ENCODE results near the gene GGT1.
"Not testable (repeated sequence)": the region's sequence is repeated elsewhere in the genome, so short reads cannot be mapped to it uniquely, and the experiment has no call there.

GGT1 gene

DNA sequence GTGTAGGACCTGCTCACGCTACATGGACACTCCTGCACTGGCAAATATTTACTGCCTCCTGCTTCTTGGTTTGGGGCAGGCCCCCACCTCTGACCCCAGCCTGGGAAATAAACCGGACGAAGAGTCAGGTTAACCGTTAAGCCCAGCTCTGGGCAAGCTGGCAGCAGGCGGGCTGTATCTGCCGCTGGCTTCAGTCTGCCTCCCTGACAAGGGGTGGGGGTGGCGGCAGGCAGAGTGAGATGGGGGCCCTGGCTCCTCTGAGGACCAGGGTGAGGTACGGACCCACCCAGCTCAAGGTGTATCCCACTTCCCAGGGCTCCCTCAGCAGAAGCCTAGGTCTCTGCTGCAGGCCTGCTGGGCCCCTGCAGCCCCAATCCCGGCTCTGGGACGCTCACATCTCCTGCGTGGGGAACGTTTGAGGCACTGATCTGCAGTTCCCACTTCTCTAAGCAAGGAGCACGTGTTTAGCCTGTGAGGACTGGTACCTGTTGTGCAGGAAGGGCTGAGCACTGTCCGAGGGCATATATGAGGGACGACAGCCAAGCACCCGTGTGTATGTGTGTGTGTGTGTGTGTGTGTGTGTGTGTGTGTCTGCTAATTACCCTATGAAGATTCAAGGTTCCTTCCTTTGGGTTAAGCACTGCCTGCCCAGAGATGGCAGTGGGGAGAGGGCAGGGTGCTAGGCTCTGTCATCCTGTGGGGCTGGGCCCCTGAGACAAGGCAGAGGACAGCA is 9.0 kb upstream of the GGT1 start:
- TF ChIP-seq, protein P1, sequence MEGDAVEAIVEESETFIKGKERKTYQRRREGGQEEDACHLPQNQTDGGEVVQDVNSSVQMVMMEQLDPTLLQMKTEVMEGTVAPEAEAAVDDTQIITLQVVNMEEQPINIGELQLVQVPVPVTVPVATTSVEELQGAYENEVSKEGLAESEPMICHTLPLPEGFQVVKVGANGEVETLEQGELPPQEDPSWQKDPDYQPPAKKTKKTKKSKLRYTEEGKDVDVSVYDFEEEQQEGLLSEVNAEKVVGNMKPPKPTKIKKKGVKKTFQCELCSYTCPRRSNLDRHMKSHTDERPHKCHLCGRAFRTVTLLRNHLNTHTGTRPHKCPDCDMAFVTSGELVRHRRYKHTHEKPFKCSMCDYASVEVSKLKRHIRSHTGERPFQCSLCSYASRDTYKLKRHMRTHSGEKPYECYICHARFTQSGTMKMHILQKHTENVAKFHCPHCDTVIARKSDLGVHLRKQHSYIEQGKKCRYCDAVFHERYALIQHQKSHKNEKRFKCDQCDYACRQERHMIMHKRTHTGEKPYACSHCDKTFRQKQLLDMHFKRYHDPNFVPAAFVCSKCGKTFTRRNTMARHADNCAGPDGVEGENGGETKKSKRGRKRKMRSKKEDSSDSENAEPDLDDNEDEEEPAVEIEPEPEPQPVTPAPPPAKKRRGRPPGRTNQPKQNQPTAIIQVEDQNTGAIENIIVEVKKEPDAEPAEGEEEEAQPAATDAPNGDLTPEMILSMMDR (IDR thresholded peaks at IDR 0.05; ENCODE audit: low read depth, low read length): no peak
- no peak for DNase-seq (ENCODE audit: low read depth in 2 of 2)
- no peak overlapping the region for H3K4me3 ChIP-seq (replicated peaks in 1 of 2; ENCODE audit: low read depth in 2 of 2, low read length in 2 of 2)

DNA sequence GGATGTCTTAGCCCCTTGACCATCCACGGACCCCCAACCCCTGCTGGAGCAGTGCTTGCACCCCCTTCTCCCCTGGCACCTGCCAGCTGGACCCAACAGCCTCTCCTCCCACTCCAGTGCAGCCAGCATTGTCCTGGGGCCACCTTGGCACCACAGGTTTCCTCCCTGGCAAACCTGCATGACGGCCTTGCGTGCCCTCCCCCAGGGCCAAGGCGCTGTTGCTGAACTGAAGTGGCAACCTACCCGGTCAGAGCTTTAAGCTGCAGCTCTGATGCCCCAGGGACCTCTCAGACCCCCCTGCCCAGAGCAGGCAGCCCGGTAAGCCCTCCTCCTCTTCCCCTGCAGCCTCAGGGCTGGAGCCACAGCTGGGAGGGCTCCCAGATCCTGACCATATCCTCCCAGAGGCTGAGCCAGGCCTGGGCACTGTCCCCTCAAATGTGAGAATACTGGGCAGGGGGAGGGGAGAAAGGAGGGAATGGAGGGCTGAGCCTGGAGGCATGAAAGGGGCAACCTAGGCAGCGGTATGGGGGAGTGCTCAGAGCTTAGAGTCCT is 8.3 kb upstream of the GGT1 start:
- TF ChIP-seq, protein P1 (IDR thresholded peaks at IDR 0.05; ENCODE audit: low read depth, low read length): no peak
- DNase-seq (ENCODE audit: low read depth in 2 of 2): no peak
- no peak overlapping the region for H3K4me3 ChIP-seq (replicated peaks in 1 of 2; ENCODE audit: low read depth in 2 of 2, low read length in 2 of 2)

DNA sequence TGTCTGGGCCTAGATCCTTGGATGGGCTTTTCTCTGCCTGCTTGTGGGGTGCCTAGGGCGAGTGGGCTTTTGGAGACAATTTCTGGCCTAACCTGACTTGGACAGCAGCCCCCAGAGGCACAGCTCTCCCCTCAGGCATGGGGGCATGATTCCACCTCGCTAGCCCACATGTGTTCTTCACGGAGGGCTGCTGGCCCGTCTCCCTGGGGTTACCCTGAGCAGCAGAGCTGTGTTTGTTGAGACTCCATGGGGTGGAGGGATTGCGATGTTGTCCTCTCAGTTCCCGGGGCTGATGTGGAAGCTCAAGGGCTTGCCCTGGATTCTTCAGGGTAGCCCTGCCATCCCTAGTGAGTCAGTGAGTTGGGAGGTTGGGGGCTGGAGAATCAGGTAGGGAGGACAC is 7.8 kb upstream of the GGT1 start:
- H3K4me3 ChIP-seq (replicated peaks in 1 of 2; ENCODE audit: low read depth in 2 of 2, low read length in 2 of 2): no peak overlapping the region
- TF ChIP-seq, protein P1 (IDR thresholded peaks at IDR 0.05; ENCODE audit: low read depth, low read length): no peak
- no peak for DNase-seq (ENCODE audit: low read depth in 2 of 2)

DNA sequence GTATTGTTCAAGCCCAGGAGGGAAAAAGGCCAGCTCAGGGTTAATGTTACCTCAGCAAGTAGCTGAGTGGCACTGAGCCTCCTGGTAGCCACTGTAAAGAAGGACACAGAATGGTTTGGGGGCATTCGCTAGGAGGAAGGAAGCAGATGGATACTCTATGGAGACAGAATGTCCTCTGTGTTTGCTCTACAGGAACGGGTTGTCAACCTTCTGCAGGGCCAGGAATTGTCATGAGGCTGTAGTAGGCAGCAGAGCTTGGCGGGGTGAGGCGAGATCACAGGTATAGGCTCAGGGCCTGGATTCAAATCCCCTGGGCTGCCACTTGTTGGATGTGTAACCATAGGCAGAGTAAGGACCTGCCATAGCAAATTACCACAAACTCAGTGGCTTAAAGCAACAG is 7.1 kb upstream of the GGT1 start:
- TF ChIP-seq, protein P1 (IDR thresholded peaks at IDR 0.05; ENCODE audit: low read depth, low read length): no peak
- H3K4me3 ChIP-seq (replicated peaks in 1 of 2; ENCODE audit: low read depth in 2 of 2, low read length in 2 of 2): no peak overlapping the region
- no peak for DNase-seq (ENCODE audit: low read depth in 2 of 2)

DNA sequence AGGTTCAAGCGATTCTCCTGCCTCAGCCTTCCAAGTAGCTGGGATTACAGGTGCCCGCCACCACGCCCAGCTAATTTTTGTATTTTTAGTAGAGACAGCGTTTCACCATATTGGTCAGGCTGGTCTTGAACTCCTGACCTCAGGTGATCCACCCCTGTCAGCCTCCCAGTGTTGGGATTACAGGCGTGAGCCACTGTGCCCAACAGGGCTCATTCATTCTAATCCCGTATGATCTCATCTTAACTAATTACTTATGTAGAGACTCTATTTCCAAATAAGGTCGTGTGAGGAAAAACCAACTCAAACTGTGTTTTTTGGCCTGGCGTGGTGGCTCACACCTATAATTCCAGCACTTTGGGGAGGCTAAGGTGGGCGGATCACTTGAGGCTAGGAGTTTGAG is 5.9 kb upstream of the GGT1 start:
- DNase-seq (ENCODE audit: low read depth in 2 of 2); H3K4me3 ChIP-seq (replicated peaks in 1 of 2; ENCODE audit: low read depth in 2 of 2, low read length in 2 of 2): not testable (repeated sequence)

DNA sequence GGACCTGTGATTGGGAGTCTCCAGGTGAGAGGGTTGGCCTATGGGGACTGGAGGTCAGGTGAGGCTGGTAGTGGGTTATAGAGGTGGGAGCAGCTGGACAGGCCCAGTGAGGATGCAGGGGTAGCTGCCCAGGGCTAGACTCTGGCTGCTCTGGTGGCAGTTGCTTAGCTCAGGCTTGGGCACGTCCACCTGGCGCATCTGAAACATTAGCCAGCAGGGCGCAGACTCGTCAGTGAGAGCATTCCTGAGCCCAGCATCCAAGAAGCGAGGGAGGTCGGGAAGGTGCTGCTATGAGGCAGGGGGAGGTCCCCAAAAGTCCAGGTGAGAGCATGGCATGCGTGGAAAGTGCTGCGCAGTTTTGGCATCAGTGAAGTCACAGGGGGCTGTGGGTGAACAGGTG is 3.5 kb upstream of the GGT1 start:
- no peak overlapping the region for H3K4me3 ChIP-seq (replicated peaks in 1 of 2; ENCODE audit: low read depth in 2 of 2, low read length in 2 of 2)
- TF ChIP-seq, protein P1 (IDR thresholded peaks at IDR 0.05; ENCODE audit: low read depth, low read length): no peak
- DNase-seq (ENCODE audit: low read depth in 2 of 2): no peak

DNA sequence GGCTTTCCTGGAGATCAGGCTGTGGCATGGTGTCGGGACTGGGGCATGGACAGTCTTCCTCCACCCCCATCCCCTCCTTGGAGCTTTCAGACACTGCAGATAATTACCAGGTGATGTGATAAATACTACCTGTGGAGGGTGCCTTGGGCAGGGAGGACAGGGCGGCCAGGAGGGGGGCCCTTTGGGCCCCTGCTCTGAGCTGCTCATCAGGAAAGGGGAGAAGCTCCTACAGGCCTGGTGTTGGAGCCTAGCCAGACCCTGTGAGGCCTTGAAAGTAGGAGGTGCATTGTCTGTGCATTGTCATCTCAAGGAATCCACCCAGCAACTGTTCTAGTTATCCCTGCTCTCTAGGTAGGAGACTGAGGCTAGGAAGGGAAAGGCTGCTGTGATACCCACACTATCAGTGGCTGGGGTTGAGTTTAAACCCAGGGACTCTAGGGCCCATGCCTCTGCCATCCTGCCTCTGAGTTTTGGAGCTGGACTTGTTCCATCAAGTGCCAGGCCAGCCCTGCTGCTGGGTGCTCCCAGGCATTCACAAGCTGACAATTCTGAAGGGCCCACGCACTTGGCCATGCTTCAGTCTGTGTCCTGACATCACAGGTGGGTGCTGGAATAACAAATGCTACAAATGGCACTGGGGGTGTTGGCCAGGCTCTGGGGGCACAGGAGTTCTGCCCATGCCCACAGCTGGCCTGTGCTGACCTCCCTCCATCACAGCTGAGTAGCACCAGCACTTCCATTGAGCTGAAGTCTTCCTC is 2.9 kb upstream of the GGT1 start:
- H3K4me3 ChIP-seq (replicated peaks in 1 of 2; ENCODE audit: low read depth in 2 of 2, low read length in 2 of 2): not testable (repeated sequence)
- peak in 1 of 2 donors; percentile 24 for DNase-seq (ENCODE audit: low read depth in 2 of 2)
